GM21367 (cell line): Measurements from ENCODE around the gene GPR132.
"Not testable (repeated sequence)": the region's sequence is repeated elsewhere in the genome, so short reads cannot be mapped to it uniquely, and the experiment has no call there.

Experiments
- ATAC-seq: cut with Tn5 transposase; IDR thresholded peaks from one replicate; pipeline ENCODE4 v1.9.1; 2021; ENCODE audit not compliant: unreplicated experiment

The GPR132 gene

DNA sequence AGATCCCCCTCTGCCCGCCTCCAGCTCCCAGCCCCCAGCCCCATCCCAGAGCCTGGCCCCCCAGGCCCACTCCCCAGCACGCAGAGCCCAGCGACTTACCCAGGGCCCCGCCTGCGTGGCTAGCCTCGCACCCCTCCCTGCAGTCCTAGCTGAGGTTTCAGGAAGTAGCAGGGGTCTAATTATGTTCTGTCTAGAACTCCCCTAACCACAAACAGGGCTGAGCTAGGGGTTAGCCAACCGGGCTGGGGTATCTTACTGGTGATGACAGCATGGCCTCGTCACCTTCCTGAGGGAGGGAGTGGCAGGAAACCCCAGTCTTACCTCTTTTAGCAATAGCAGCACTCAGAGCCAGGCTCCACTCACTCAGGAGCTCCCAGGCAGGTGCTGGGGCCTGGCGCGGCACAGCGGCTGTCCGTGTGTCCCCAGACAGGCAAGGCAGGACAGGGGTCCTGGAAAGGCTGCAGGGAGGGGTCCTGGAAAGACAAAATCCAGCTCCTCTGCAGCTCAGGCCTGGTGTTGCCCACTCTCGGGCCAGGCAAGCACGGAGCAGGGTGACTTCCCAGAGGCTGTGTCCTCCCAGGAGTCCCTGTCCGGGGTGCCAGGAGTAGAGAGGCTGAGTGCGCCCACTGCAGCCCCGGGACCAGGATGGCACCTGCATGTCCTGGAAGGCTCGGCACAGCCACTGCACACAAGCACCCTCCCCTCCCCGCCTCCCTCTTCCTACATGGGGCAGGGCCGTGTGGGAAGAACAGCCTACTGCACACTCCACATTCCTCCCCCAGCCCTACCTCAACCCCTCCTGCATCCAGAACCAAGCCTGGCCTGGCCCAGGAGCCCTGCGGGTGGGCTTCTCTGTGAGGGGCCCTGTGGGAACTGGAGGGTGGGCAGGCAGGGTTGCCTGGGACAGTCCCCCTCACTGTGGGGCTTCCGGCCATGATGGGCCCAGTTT is at the start of gene GPR132:
Gene GPR132, minus strand, starts transcription at position 151 of the 949 bp plus-strand sequence. CDS start 10,010 bp downstream, outside the sequence.
- ATAC-seq = peak; percentile 31

DNA sequence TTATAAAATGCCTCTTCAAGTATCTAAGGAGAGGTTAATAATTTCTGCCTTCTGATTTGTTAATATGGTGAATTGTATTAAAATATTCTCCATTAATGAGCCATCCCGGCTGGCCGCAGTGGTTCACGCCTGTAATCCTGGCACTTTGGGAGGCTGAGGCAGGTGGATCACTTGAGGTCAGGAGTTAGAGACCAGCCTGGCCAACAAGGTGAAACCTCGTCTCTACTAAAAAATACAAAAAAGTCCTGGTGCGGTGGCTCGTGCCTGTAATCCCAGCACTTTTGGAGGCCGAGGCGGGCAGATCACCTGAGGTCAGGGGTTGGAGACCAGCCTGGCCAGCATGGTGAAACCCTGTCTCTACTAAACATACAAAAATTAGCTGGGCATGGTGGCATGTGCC is 44.0 kb upstream of the GPR132 start:
- not testable (repeated sequence) for ATAC-seq

- ATAC-seq = no peak
Observed at GRCh38 chr14:105108516-105108864, 43.3 kb upstream of the GPR132 start.

DNA sequence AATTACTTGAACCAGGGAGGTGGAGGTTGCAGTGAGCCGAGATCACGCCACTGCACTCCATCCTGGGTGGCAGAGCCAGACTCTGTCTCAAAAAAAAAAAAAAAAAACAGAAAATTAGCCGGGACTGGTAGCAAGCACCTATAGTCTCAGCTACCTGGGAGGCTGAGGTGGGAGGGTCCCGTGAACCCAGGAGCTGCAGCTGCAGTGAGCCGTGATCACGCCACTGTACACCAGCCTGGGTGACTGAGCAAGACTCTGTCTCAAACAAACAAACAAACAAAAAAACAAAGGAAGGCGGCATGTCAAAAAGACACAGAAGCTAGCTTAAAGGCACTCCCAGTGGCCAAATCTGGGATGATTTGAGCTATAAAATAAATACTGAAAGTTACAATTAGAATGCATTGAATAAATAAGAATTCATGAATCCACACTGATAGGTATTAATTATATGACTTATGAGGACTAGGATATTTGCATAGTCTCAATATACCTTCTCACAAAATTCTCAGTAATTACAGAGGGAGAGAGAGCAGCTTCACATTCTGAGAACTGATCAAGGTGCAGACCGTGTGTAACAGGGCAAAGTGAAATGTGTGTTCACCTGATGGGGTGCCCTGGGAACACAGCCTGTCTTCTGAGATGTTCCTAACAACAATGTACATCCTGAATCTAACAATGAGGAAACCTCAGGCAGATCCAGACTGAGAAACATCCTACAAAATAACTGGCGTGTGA is 42.7 kb upstream of the GPR132 start:
- ATAC-seq = no peak

DNA sequence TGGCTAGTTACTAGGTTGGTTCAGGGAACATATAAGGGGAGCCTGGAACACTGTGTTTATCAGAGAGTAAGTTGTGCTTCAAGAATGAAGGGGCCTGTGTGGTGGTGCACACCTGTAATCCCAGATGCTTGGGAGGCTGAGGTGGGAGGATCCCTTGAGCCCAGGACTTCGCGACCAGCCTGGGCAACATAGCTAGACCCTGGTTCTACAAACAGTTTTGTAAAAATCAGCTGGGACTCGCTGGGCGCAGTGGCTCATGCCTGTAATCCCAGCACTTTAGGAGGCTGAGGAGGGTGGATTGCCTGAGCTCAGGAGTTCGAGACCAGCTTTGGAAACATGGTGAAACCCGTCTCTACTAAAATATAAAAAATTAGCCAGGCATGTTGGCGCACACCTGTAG is 42.1 kb upstream of the GPR132 start:
- ATAC-seq = no peak

GRCh38 chr14:105105158-105105557 is 39.9 kb upstream of the GPR132 start:
- ATAC-seq = no peak

GRCh38 chr14:105102893-105103292 is 37.7 kb upstream of the GPR132 start:
- no peak for ATAC-seq

DNA sequence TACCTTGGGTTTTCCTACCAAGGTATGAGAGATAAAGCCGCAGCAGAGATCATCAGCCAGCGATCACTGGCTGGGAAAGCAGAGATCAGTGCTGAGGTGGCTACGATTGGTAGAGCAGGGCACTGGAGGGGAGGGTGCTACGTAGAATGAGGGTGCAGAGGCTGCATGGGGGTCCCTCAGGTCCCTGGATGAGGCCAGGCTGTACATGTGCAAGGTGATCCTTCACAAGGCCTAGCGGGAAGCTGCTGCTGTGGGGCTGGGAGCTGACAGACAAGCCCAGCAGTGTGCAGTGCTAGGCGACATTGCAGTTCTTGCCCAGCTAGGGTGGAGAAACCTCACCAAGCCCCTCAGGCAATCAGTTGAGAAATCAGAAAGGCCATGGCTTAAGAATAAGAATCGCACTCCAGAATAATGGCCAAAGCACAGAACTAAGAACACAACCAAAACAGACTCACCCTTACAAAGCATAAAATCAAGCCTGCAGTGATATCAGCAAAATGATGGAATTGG is 37.2 kb upstream of the GPR132 start:
- no peak for ATAC-seq

DNA sequence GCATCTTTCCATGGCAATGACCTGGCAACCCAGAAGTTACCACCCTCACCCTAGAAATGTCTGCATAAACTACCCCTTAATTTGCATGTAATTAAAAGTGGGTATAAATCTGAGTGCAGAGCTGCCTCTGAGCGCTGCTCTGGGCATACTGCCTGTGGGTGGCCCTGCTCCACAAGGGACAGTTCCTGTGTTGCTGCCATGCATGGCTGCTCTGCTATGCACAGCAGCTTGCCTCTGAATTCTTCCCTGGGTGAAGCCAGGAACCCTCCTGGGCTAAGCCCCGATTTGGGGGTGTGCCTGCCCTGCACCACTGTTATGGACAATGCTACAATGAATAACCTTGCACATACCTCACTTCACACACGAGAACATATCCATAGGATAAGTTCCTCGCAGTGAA is 35.7 kb upstream of the GPR132 start:
- ATAC-seq = no peak

GRCh38 chr14:105099778-105100177 is 34.5 kb upstream of the GPR132 start:
- ATAC-seq = no peak

DNA sequence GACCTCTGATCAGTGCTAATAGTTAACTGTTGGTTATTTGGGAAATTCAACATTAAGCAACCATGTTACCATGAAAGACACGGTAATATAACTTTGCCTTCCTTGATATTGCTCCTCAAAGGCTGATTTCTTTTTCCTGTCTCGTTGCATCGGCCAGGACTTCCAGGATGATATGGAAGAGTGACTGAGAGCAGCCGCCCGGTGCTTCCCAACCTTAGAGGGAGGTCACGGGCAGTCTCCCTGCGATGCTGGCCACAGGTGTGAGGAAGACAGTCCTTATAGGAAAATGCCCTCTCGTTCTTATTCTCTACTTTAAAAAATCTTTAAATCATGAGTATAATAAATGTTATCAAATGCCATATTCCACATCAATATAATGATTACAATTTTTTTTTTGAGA is 33.1 kb upstream of the GPR132 start:
- ATAC-seq = no peak

GRCh38 chr14:105097794-105098127 is 32.5 kb upstream of the GPR132 start:
- ATAC-seq = no peak

- no peak for ATAC-seq
Observed at GRCh38 chr14:105096206-105096875, 31.1 kb upstream of the GPR132 start.

DNA sequence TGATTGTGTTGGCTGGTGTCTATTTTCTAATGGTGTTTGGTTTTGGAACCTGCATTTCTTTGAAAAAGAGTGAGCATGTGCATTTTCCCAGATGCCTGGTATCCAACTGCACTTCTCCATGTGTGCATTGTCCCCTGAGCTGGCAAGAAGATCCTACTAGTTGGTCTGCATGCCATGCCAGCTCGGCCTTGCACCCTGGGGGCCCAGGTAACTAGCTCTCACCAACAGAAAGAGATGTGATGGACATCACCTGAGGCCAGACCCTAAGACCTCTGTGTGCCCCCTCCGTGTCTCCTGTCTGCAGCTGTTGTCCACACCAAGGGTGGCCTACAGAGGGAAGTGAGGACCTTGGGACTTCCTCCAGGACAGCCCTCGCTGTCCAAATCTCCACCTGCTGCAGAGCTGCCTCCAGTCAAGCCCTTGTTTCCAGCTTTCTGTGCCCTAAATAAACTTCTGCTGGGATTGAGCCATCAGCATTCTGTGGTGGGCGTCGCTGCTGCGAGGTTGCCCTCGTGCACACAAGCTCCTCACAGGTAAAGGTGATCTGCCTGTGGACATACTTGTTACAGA is 30.1 kb upstream of the GPR132 start:
- no peak for ATAC-seq

DNA sequence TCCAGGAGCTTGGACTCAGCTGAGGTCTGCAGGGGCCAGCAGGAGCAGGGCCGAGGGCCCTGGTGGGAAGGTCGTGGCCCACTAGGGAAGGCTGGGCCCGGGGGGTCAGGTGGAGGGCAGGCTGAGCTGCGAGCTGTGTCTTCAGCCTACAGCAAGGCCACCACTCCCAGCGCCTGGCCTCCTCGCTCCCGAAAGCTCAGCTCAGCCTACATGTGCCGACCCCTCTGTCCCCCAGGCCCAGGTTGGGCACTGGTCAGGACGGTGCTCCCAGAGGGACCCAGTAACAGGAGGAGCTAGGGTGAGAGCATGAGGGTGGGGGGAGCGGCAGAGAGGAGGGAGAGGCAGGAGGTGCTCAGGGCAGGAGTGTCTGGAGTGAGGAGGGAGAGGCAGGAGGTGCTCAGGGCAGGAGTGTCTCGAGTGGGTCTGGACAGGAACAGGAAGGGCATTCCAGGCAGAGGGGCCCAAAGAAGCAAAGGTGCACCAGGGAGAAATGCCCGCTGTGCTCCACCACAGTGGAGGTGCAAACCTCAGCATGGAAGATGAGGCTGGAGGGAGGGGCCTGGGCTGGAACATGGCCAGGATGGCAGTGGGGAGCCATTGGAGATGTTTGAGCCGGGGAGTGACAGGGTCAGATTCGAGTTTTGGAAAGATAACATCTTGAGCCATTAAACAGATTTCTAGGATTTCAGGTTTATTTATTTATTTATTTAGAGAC is 29.1 kb upstream of the GPR132 start:
- no peak for ATAC-seq

DNA sequence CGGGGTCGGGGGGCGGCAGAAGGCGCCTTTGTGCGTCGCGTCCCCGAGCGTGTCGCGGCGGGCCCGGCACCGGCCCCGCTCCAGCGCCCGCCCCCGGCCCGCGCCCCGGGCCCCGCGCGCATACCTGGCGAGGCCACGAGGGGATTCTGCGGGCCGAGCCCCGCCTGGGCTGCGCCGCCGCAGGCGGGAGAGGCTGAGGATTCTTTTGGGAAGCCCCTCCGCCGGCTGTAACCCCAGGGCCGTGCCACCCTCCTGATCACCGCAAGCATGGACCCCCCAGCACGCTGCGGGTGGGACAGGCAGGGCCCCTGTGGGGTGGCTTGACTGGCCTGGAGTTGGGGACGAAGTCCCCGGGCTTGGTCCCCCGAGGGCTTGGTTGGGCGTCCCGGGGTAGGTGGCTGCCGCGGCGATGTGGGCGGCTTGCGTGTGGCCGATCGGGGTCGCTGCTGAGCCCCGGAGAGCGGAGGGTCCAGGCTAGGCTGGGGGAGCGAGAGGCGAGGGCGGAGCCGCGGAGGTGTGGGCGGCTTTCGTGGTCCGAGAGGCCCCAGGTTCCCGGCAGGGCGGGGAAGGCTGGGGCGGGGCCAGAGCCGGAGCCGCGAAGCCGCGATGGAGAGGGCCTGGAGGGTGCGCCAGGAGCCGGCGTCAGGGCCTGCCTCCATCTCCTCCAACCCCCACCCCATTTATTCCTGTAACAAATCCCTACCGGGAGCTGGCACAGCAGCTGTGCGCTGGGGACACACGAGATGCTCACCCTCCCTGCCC is 28.4 kb upstream of the GPR132 start:
- ATAC-seq = peak; percentile 43

DNA sequence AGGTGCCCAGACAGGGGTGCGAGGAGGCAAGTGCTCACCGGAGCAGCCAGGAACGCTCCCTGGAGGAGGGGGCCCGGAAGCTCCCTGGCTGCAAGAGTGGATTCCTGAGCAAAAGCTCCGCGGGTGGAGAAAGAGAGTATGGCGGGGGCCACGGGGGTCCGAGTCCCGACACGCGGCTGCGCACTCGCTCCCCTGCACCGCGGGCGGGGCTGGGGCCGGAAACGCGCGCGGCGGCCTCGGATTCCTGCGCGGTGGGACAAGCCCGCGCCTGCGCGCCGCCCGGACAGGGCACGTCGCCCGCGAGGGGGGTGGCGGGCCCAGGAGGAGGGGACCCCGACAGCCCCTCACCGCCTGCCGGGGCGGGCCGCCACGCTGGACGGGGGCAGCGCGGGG is 27.8 kb upstream of the GPR132 start:
- ATAC-seq = no peak

DNA sequence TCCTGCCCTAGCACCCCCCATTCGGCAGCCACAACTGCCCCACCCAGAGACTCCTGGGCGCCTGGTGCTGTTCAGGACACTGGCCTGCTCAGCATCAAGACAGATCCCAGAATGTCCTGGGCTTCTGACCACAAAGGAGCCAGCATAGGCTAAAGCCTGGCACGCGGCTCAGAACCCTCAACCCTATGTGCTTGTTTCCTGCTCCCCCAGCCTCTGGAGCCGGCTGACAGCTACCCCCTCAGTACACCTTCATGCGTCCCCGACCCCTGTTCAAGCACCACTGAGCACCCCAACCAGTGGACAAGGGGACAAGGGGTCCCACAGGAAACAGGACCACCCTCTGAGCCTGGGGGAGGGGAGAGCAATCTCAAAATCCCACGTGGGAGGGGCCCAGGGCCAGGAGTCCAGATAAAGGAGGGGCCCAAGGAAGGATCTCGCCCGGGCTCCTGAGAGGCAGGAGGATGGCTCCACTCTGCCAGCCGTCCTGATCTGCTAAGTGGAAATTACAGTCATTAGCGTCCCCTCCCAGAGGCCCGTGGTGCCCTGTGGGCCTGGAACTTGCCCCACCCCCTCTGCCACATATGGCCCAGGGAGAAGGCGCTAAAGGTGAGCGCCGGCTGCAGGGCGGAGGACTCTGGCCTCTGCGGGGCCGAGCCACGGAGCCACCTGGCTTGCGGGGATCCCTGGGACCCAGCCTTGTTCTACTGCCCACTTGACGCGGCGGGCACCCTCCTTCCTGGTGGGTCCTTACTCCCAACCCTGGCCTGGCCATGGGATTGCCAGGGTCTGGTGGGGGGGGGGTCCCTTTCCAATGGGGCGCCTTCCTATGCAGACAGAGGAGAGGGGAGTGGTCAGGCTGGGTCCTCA is 27.2 kb upstream of the GPR132 start:
- ATAC-seq = no peak
